ENCODE results near the gene THADA.
"Not testable (repeated sequence)": the region's sequence is repeated elsewhere in the genome, so short reads cannot be mapped to it uniquely, and the experiment has no call there.

The THADA gene

GRCh38 chr2:43399515-43400264, 196.1 kb downstream of the THADA start:
- no peak for TF ChIP-seq CTCF (conservative IDR thresholded peaks at IDR 0.05; ENCODE audit: low read depth, low read length)
- no peak overlapping the region for H3K4me3 ChIP-seq (ENCODE audit: low read length)
- DNase-seq (ENCODE audit: low read depth): no peak

GRCh38 chr2:43399098-43399497, 196.7 kb downstream of the THADA start:
- H3K4me3 ChIP-seq (ENCODE audit: low read length): no peak overlapping the region
- no peak for DNase-seq (ENCODE audit: low read depth)
- TF ChIP-seq CTCF (conservative IDR thresholded peaks at IDR 0.05; ENCODE audit: low read depth, low read length): no peak

DNA sequence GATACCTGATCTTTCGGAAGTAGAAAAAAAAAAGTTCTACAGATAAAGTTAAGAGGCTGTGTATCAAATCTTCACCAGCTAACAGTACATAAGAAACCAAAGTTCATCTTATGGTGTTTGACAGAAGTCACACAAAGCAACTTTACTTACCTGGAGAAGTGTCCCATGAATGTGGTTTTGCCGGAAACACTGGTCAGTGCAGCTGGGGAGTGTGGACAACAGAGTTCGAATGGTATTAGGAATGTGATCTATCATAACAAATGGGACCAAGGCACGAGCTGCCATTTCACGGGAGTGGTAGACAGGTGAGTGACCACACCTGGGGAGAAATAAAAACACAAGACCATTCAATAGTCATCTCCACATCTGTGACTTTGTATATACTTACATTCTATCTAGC, 198.0 kb downstream of the THADA start:
- H3K4me3 ChIP-seq (ENCODE audit: low read length): no peak overlapping the region
- no peak for DNase-seq (ENCODE audit: low read depth)
- no peak for TF ChIP-seq CTCF (conservative IDR thresholded peaks at IDR 0.05; ENCODE audit: low read depth, low read length)

GRCh38 chr2:43397411-43397810, 198.4 kb downstream of the THADA start:
- no peak overlapping the region for H3K4me3 ChIP-seq (ENCODE audit: low read length)
- no peak for DNase-seq (ENCODE audit: low read depth)
- TF ChIP-seq CTCF (conservative IDR thresholded peaks at IDR 0.05; ENCODE audit: low read depth, low read length): no peak

- DNase-seq (ENCODE audit: low read depth); H3K4me3 ChIP-seq (ENCODE audit: low read length): not testable (repeated sequence)
Measured at GRCh38 chr2:43396344-43396743, 199.5 kb downstream of the THADA start.

DNA sequence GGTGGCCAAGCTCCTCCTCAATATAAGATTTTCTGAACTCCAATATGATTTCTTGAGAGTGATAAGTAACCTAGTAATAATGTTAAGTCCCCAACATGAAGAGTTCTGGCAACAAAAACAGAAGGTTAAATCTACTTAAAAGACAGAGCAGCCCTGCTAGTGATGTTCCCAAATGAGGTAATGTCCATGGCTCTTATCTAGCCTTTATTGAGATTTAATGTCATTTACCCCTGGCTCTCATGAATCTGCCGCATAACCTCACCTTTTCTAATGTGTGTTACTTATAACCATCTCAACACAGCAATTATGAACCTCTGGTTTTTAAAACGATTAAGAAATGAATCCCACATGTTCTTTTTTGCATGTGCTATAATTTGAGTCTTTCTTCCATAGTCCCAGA, 201.9 kb downstream of the THADA start:
- H3K4me3 ChIP-seq (ENCODE audit: low read length): no peak overlapping the region
- DNase-seq (ENCODE audit: low read depth): no peak
- TF ChIP-seq CTCF (conservative IDR thresholded peaks at IDR 0.05; ENCODE audit: low read depth, low read length): no peak

GRCh38 chr2:43391878-43392215, 204.0 kb downstream of the THADA start:
- H3K4me3 ChIP-seq (ENCODE audit: low read length): no peak overlapping the region
- DNase-seq (ENCODE audit: low read depth): peak; percentile 43
- no peak for TF ChIP-seq CTCF (conservative IDR thresholded peaks at IDR 0.05; ENCODE audit: low read depth, low read length)

Data from retinal pigment epithelial cell (primary cell).